Measurements from ENCODE around the gene SORCS2. TPM values are rescaled to one million over a fixed set of nuclear protein-coding genes. Genes with fewer than 3 reads are reported as not detected.

The SORCS2 gene
- total and polyA plus RNA-seq, 12 donors = 0.67 to 15.5 (median 1.3) TPM

- DNase-seq = no peak
These were observed 243.9 kb downstream of the SORCS2 start for GRCh38 chr4:7436256-7436655.

GRCh38 chr4:7439699-7440098, 247.4 kb downstream of the SORCS2 start:
- Histone ChIP-seq H3K9me3 (replicated peaks in 1 of 3) (no peaks in the 10 kb centered on the region), H3K27ac (no peak overlapping the region), H3K4me1 (replicated peaks in 1 of 2) (no peaks in the 10 kb centered on the region), H3K27me3 (no peaks in the 10 kb centered on the region), H3K36me3 (replicated peaks in 1 of 2) (no peaks in the 10 kb centered on the region), H3K4me3 (no peak overlapping the region)
- no peak for DNase-seq
- intact Hi-C loops (cut with DNase I) = no loop called here
- TF ChIP-seq POLR2A (IDR thresholded peaks at IDR 0.05) (no peak), CTCF (IDR thresholded peaks at IDR 0.05) (no peak)
- 61 to 87% (median 84%) methylated on average over 2 of the region's 2 CpGs for WGBS, 4 donors

More at GRCh38 chr4:7436256-7436655, 243.9 kb downstream of the SORCS2 start:
- Histone ChIP-seq H3K4me1 (replicated peaks in 1 of 2) (no peaks in the 10 kb centered on the region), H3K4me3 (no peak overlapping the region), H3K9me3 (replicated peaks in 1 of 3) (no peaks in the 10 kb centered on the region), H3K27me3 (no peaks in the 10 kb centered on the region), H3K36me3 (replicated peaks in 1 of 2) (no peaks in the 10 kb centered on the region), H3K27ac (no peak overlapping the region)
- WGBS, 4 donors = 76 to 87% (median 81%) methylated on average over 8 to 13 of the region's 13 CpGs
- intact Hi-C loops (cut with DNase I) = no loop called here
- TF ChIP-seq POLR2A (IDR thresholded peaks at IDR 0.05) = no peak
- no peak for TF ChIP-seq CTCF (IDR thresholded peaks at IDR 0.05)

- Histone ChIP-seq H3K9me3 (replicated peaks in 1 of 3) (no peaks in the 10 kb centered on the region), H3K36me3 (replicated peaks in 1 of 2) (no peaks in the 10 kb centered on the region), H3K27ac (no peak overlapping the region), H3K4me3 (no peak overlapping the region), H3K4me1 (replicated peaks in 1 of 2) (no peaks in the 10 kb centered on the region), H3K27me3 (no peaks in the 10 kb centered on the region)
- TF ChIP-seq CTCF (IDR thresholded peaks at IDR 0.05) = no peak
- no peak for TF ChIP-seq POLR2A (IDR thresholded peaks at IDR 0.05)
- no peak for DNase-seq
- intact Hi-C loops (cut with DNase I) = no loop called here
- 76 to 84% (median 82%) methylated on average over 4 to 7 of the region's 7 CpGs for WGBS, 4 donors
These were observed 248.9 kb downstream of the SORCS2 start for GRCh38 chr4:7441201-7441600.

GRCh38 chr4:7442574-7443162, 250.3 kb downstream of the SORCS2 start:
- WGBS, 4 donors = 60 to 74% (median 71%) methylated on average over 3 to 15 of the region's 15 CpGs
- no peaks in the 10 kb centered on the region for H3K27me3 ChIP-seq
- H3K4me1 ChIP-seq (replicated peaks in 1 of 2) = no peaks in the 10 kb centered on the region
- no peaks in the 10 kb centered on the region for H3K36me3 ChIP-seq (replicated peaks in 1 of 2)
- no peak overlapping the region for H3K4me3 ChIP-seq
- DNase-seq = no peak
- no peak overlapping the region for H3K27ac ChIP-seq
- intact Hi-C loops (cut with DNase I) = no loop called here
- H3K9me3 ChIP-seq (replicated peaks in 1 of 3) = no peaks in the 10 kb centered on the region
- TF ChIP-seq CTCF (IDR thresholded peaks at IDR 0.05) (no peak), POLR2A (IDR thresholded peaks at IDR 0.05) (no peak)
